RKO (cell line): ENCODE data around the gene FAM90A1.
"Not testable (repeated sequence)": the region's sequence is repeated elsewhere in the genome, so short reads cannot be mapped to it uniquely, and the experiment has no call there.

Experiments used
- DNase-seq: peaks from one replicate; pipeline ENCODE4 v3.0.0-alpha.2; 2016; ENCODE audit warnings: low spot score

The FAM90A1 gene

DNA sequence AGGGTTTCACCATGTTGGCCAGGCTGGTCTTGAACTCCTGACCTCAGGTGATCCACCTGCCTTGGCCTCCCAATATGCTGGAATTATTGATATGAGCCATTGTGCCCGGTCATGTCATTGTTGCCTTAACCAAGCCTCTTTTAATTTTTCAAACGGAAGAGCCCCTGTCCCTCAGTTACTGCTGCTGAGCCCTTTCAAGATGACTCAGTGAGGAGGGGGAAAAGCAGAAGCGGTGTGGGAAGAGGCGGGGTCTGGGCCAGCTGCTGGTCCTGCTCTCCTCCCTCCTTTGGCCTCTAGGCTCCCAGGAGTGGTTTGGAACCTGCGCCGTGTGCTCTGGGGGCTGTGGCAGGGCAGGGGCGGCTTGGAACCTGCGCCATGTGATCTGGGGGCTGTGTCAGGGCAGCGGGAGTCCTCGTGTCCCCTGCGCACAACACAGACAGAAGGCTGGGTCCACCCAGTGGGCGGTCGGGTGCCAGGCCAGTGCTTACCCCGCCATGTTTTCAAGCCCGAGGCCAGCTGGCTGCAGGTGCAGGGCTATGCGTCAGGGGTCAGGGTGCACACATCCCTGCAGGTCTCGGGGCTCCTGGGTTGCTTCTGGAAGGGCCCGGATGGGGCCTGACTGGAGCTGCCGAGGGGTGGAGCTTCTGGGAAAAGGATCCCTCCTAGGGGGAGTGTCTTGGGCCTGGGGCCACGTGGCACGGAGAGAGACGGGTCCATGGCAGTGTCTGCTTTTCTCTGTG lies at the start of gene FAM90A1:
TSS of gene FAM90A1 (minus strand) at position 627 of the 740 bp plus-strand sequence. CDS start 2,786 bp downstream, outside the sequence.
- peak; percentile 24 for DNase-seq

- not testable (repeated sequence) for DNase-seq
Observed at GRCh38 chr12:8276397-8276796, 49.0 kb upstream of the FAM90A1 start.

DNA sequence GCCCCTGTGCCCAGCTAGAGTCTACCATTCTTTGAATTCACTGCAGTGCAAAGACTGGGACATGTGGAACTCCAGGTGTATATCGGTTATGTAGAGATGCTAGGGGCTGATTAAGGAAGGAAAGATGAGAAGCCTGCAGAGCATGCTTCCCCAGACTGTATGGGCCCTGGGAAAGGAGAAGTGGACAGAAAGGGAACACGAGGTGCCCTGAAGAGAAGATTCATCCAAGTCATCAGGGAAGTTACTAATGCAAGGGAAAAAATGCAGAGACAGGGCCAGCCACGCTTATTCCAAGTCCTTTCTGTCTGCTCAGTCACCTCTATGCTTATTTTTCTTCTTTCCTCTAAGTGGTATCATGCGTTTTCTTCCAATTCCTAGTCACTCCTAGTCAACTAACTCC lies 39.3 kb upstream of the FAM90A1 start:
- not testable (repeated sequence) for DNase-seq

GRCh38 chr12:8264236-8264635 lies 36.8 kb upstream of the FAM90A1 start:
- not testable (repeated sequence) for DNase-seq

GRCh38 chr12:8261111-8261554 lies 33.7 kb upstream of the FAM90A1 start:
- not testable (repeated sequence) for DNase-seq

GRCh38 chr12:8256356-8256755 lies 28.9 kb upstream of the FAM90A1 start:
- DNase-seq, result not testable (repeated sequence)

- not testable (repeated sequence) for DNase-seq
Observed at GRCh38 chr12:8254705-8255104, 27.3 kb upstream of the FAM90A1 start.

GRCh38 chr12:8252056-8252818 lies 24.8 kb upstream of the FAM90A1 start:
- DNase-seq, result not testable (repeated sequence)

DNA sequence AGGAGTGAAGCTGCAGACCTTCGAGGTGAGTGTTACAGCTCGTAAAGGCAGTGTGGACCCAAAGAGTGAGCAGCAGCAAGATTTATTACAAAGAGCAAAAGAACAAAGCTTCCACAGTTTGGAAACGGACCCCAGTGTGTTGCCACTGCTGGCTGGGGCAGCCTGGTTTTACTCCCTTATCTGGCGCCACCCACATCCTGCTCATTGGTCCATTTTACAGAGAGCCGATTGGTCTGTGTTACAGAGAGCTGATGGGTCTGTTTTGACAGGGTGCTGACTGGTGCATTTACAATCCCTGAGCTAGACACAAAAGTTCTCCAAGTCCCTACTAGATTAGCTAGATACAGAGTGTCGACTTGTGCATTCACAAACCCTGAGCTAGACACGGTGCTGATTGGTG lies 24.2 kb upstream of the FAM90A1 start:
- not testable (repeated sequence) for DNase-seq

DNA sequence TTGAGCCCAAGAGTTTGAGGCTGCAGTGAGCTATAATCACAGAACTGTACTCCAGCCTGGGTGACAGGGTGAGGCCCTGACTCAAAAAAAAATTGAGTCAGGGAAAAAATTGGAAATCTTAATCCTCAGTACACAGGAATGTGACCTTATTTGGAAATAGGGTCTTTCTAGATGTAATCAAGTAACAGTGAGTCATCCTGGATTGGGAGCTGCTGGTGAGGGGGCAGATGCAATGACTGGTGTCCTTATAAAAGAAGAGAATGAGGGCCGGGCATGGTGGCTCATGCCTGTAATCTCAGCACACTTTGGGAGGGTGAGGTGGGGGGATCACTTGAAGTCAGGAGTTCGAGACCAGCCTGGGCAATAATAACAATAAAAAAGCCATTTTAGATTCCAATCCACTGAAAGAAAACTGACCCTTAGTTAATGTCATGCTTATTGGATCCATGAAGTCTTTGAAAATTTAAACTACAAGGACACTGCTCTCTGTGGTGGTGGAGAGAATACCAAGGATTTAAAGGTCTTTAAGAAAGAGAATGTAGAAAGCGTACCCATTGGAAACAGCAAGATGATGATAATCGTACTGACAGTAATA lies 19.6 kb upstream of the FAM90A1 start:
- DNase-seq, result peak; percentile 77

DNA sequence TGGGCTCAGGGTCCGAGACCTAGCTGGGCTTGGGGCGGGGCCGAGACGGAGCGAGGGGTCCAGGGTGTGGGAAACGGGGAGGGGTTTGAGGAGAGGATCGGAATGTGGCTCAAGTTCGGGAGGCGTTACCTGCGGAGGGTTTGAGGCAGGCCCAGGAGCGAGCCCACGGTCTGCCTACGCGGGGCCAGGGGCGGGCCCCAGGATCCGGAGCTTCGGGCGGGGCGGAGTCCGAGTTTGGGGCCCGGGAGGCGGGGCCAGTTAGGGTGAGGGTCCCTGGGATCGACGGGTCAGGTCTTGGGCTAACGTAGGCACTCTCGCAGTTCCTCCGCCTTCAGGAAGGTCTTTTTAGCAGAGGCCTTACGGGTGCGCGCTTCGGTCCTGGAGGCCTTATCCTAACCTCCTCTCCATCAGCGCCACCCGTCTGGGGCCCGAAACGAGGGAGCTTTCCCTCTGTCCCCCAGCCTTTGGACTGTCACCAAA lies 16.3 kb upstream of the FAM90A1 start:
- not testable (repeated sequence) for DNase-seq

GRCh38 chr12:8242880-8243681 lies 15.7 kb upstream of the FAM90A1 start:
- peak; percentile 91 for DNase-seq

DNA sequence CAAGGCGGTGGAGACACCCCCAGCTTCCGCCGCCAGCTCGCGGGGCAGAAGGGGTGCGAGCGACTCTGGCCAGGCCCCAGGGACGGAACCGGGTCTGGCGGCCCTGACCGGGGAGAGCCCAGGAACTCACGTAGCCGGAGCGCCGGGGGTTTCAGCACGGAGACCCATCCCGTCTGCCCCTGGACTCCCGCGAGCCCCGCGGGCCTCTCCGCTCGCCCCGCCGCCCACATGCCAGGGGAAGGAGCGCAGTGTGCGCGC lies 15.1 kb upstream of the FAM90A1 start:
- DNase-seq, result not testable (repeated sequence)

- peak; percentile 56 for DNase-seq
Observed at GRCh38 chr12:8241917-8242621, 14.7 kb upstream of the FAM90A1 start.

DNA sequence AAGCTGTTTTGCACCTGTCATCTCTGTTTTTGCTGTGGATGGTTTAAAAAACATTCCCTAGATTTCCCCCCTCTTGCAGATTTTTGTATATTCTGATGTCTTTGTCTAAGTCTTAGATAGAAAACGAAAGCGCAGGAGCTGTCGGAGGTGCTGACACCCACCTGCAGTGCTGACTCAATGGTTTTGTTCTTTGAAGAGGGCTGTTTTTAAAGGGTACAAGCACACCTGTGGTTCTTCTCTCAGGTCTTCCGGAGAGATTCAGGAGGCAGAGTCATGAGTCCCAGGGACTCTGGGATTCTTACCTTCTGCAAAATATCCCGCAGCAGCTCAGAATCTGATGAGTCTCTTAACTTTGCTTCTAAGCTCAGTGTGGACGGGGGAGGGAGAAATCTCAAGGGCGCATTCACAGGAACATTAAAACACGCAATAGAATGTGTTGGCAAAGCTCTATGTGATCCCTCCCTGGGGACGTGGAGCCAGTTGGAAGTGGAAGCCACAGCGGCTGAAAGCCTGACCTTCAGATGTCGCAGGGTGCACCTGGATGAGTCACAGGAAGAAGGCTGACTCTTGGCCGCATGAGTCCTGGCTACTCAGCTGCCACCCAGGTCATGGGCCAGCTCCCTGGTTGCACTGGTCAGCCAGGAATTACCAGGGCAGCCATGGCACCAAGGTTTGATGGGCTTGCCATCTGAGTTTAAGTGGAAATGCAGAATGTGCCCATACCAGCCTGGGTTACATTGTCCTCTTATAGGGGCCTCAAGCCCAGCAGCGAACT lies 13.1 kb upstream of the FAM90A1 start:
- not testable (repeated sequence) for DNase-seq

GRCh38 chr12:8237031-8237430 lies 9.6 kb upstream of the FAM90A1 start:
- not testable (repeated sequence) for DNase-seq

GRCh38 chr12:8235316-8236157 lies 8.1 kb upstream of the FAM90A1 start:
- DNase-seq, result not testable (repeated sequence)

- DNase-seq, result not testable (repeated sequence)
Observed at GRCh38 chr12:8234746-8235145, 7.3 kb upstream of the FAM90A1 start.

DNA sequence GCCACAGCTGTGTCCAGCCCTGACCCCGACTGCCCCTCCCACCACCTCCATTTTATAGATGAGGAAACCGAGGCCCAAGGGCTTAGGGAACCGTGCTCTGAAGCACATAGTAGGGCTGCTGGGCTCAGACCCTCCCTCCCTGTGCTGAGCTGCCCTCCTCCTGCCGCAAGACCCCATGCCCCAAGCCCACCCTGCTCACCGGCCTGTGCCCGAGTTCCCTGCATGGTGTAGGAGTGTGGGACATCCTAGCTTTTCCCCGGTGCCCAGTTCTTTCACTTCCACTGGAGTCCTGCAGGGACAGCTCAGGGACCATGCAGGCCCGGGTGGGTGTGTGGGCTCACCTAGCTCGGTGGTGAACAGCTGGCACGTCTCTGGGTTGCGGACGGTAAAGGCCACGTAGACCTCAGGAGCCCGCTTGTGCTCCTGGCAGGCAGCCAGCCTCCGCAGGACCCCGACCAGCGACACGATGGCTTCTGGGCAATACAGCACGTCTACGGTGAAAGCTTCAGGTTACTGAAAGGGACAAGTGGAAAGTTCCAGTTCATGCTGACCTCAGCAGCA lies 6.6 kb upstream of the FAM90A1 start:
- not testable (repeated sequence) for DNase-seq
